ENCODE data around the gene MYCL. TPM values are rescaled to one million over a fixed set of nuclear protein-coding genes. Genes with fewer than 3 reads are reported as not detected.
A peak's percentile ranks its signal among the peaks of the same experiment; 100 is the strongest.
"Not testable (repeated sequence)": the region's sequence is repeated elsewhere in the genome, so short reads cannot be mapped to it uniquely, and the experiment has no call there.

MYCL gene
- total and polyA plus RNA-seq, 3 donors from 2014 or later = 3.1 to 4.6 (median 3.3) TPM

DNA sequence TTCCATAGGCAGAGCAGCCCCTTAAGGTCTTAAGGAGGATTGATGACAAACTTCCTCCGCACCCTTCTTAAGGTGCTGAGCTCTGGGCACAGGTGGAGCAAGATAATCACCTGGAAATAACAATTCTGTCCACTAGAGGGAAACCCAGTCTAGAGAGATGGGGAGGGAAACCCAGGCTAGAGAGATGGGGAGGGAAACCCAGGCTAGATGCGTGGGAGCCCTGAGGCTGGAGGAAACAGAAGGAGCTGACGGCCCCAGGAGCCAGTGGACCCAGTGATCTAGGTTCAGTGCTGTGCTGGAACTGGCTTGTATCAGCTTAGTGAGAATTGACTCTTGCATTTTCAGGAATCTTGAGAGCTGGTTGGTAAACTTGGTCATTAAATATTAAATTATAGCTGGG is 17.8 kb upstream of the MYCL start:
- H3K27me3 ChIP-seq = no peaks in the 10 kb centered on the region
- H3K4me1 ChIP-seq = no peaks in the 10 kb centered on the region
- TF ChIP-seq, protein P1, sequence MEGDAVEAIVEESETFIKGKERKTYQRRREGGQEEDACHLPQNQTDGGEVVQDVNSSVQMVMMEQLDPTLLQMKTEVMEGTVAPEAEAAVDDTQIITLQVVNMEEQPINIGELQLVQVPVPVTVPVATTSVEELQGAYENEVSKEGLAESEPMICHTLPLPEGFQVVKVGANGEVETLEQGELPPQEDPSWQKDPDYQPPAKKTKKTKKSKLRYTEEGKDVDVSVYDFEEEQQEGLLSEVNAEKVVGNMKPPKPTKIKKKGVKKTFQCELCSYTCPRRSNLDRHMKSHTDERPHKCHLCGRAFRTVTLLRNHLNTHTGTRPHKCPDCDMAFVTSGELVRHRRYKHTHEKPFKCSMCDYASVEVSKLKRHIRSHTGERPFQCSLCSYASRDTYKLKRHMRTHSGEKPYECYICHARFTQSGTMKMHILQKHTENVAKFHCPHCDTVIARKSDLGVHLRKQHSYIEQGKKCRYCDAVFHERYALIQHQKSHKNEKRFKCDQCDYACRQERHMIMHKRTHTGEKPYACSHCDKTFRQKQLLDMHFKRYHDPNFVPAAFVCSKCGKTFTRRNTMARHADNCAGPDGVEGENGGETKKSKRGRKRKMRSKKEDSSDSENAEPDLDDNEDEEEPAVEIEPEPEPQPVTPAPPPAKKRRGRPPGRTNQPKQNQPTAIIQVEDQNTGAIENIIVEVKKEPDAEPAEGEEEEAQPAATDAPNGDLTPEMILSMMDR (IDR thresholded peaks at IDR 0.05) = peak; percentile 49 to 66 (median 64)
- no peak for TF ChIP-seq POLR2A (IDR thresholded peaks at IDR 0.05)
- no peaks in the 10 kb centered on the region for H3K9me3 ChIP-seq
- intact Hi-C loops (cut with DNase I; ENCODE audit: low total_unique reads) = no loop called here
- H3K36me3 ChIP-seq (ENCODE audit: low read depth, missing control alignments) = no peaks in the 10 kb centered on the region
- H3K27ac ChIP-seq = no peak overlapping the region
- 36 to 44% methylated on average over 3 of the region's 3 CpGs for WGBS, 2 donors
- DNase-seq = peak; percentile 70
- no peak overlapping the region for H3K4me3 ChIP-seq

DNA sequence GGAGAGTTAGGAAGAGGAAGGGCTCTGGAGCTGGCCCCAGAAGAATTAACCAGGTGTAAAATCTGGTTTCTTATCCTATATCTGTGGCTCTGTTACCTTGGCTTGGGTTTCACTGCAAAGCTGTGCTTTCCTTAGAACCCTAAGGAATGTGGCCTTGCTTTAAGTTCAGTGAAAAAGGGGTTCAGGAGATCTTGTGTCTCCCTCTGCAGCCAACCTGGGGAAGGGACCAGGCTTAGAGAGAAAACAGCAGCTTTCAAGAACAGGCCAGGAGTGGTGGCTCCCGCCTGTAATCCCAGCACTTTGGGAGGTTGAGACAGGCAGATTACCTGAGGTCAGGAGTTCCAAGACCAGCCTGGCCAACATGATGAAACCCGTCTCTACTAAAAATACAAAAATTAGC is 16.1 kb upstream of the MYCL start:
- Histone ChIP-seq H3K4me3 (no peak overlapping the region), H3K27me3 (no peaks in the 10 kb centered on the region), H3K9me3 (no peaks in the 10 kb centered on the region), H3K36me3 (ENCODE audit: low read depth, missing control alignments) (no peaks in the 10 kb centered on the region), H3K27ac (no peak overlapping the region), H3K4me1 (no peaks in the 10 kb centered on the region)
- intact Hi-C loops (cut with DNase I; ENCODE audit: low total_unique reads) = no loop called here
- 83 to 88% methylated on average over 2 of the region's 2 CpGs for WGBS, 2 donors
- no peak for TF ChIP-seq POLR2A (IDR thresholded peaks at IDR 0.05)
- TF ChIP-seq, protein P1 (IDR thresholded peaks at IDR 0.05) = no peak
- no peak for DNase-seq

DNA sequence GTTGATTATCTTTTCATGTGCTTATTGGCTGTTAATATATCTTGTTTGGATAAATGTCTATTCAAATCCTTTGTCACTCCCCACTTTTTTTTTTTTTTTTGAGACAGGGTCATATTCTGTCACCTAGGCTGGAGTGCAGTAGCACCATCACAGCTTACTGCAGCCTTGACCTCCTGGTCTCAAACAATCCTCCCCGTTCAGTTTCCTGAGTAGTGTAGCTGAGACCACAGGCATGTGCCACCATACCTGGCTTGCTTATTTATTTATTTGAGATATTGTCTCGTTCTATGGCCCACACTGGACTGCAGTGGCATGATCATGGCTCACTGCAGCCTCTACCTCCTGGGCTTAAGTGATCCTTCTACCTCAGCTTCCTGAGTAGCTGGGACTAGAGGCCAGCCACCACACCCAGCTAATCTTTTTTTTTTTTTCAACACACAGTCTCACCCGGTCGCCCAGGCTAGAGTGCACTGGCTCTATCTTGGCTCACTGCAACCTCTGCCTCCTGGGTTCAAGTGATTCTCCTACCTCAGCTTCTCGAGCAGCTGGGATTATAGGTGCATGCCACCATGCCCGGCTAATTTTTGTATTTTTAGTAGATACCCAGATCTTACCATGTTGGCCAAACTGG is 13.9 kb upstream of the MYCL start:
- H3K9me3 ChIP-seq = no peaks in the 10 kb centered on the region
- 88 to 91% methylated on average over 6 of the region's 6 CpGs for WGBS, 2 donors
- H3K4me1 ChIP-seq = no peaks in the 10 kb centered on the region
- no peak overlapping the region for H3K27ac ChIP-seq
- TF ChIP-seq POLR2A (IDR thresholded peaks at IDR 0.05) = no peak
- TF ChIP-seq, protein P1 (IDR thresholded peaks at IDR 0.05) = no peak
- intact Hi-C loops (cut with DNase I; ENCODE audit: low total_unique reads) = no loop called here
- no peaks in the 10 kb centered on the region for H3K27me3 ChIP-seq
- no peak overlapping the region for H3K4me3 ChIP-seq
- H3K36me3 ChIP-seq (ENCODE audit: low read depth, missing control alignments) = no peaks in the 10 kb centered on the region
- no peak for DNase-seq

DNA sequence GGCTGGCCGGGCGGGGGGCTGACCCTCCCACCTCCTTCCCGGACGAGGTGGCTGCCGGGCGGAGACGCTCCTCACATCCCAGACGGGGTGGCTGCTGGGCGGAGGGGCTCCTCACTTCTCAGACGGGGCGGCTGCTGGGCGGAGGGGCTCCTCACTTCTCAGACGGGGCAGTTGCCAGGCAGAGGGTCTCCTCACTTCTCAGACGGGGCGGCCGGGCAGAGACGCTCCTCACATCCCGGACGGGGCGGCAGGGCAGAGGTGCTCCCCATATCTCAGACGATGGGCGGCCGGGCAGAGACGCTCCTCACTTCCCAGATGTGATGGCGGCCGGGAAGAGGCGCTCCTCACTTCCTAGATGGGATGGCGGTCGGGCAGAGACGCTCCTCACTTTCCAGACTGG is 11.4 kb upstream of the MYCL start:
- H3K27ac ChIP-seq; DNase-seq; H3K9me3 ChIP-seq; H3K4me1 ChIP-seq; intact Hi-C loops (cut with DNase I; ENCODE audit: low total_unique reads); H3K4me3 ChIP-seq; H3K36me3 ChIP-seq (ENCODE audit: low read depth, missing control alignments); H3K27me3 ChIP-seq: not testable (repeated sequence)
- WGBS, 2 donors = 67% methylated on average over 16 of the region's 30 CpGs; no CpG with 5 or more reads in 1 of the 2 donors

DNA sequence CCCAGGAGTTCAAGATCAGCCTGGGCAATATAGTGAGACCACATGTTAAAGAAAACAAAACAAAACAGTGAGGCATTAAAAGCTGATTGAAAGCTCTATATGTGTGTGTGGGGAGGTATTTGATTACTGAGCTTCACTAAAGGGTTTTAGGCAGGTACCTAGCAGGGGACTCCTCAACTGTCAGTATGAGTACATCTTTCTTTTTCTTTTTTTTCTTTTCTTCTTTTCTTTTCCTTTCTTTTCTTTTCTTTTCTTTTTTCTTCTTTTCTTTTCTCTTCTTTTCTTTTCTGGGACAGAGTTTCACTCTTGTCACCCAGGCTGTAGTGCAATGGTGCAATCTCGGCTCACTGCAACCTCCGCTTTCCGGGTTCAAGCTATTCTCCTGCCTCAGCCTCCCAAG is 8.5 kb upstream of the MYCL start:
- Histone ChIP-seq H3K4me1 (no peaks in the 10 kb centered on the region), H3K4me3 (no peak overlapping the region), H3K27ac (no peak overlapping the region), H3K9me3 (no peaks in the 10 kb centered on the region), H3K27me3 (no peaks in the 10 kb centered on the region), H3K36me3 (ENCODE audit: low read depth, missing control alignments) (no peaks in the 10 kb centered on the region)
- TF ChIP-seq, protein P1 (IDR thresholded peaks at IDR 0.05) = no peak
- TF ChIP-seq POLR2A (IDR thresholded peaks at IDR 0.05) = no peak
- intact Hi-C loops (cut with DNase I; ENCODE audit: low total_unique reads) = no loop called here
- WGBS, 2 donors = 94 to 97% methylated on average over 3 of the region's 3 CpGs
- no peak for DNase-seq
